Stomach (tissue), 4 donors: ENCODE measurements around the gene RPRML.

Source experiments
- CTCF ChIP-seq, 7 experiments: fragments of 450-650 bp in 4 of 7; fragments of 200-600 bp in 3 of 7; sonication (generic) in 3 of 7; IDR thresholded peaks; one replicate each; pipeline ENCODE4 v1.5.1; 2016 to 2019; ENCODE audit warnings: antibody characterized with exemption in 7 of 7, control low read depth in 2 of 7, mild to moderate bottlenecking in 1 of 7
- POLR2A ChIP-seq, 4 donors: fragments of 450-650 bp; IDR thresholded peaks; one replicate each; pipeline ENCODE4 v1.6.1; 2016; ENCODE audit warnings: antibody characterized with exemption in 4 of 4, control low read depth in 2 of 4, mild to moderate bottlenecking in 1 of 4, moderate library complexity in 1 of 4
- POLR2AphosphoS5 ChIP-seq, 3 donors: sonication (generic); formaldehyde crosslinking; IDR thresholded peaks; one replicate each; pipeline ENCODE4 v1.6.1; 2016; ENCODE audit warnings: antibody characterized with exemption in 3 of 3

DNA sequence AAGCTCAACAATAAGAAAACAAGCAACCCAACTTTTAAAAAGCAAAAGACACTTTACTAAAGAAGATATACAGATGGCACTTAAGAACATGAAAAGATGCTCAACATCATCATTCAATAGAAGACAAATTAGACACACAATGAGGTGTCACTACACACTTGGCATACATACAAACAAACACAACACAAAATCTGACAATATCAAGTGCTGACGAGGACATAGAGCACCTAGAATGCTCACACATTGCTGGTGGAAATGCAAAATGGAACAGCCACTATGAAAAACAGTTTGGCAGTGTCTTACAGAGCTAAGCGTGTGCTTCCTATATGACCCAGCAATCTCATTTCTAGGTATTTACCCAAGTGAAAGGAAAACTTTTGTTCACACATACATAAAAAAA lies 18.9 kb downstream of the RPRML start:
- TF ChIP-seq CTCF (IDR thresholded peaks at IDR 0.05) (no peak), POLR2AphosphoS5 (IDR thresholded peaks at IDR 0.05) (no peak), POLR2A (IDR thresholded peaks at IDR 0.05) (no peak)
